Mucosa of rectum (tissue), 2 donors: Measurements from ENCODE around the gene CCDC134.
"Not testable (repeated sequence)": the region's sequence is repeated elsewhere in the genome, so short reads cannot be mapped to it uniquely, and the experiment has no call there.

Experiments
- H3K27ac ChIP-seq, 2 donors: one replicate each; pipeline ENCODE4 v1.7.0; 2013; ENCODE audit warnings: inconsistent platforms in 2 of 2, low read depth in 2 of 2, low read length in 2 of 2
- H3K27me3 ChIP-seq, 2 donors: one replicate each; pipeline ENCODE4 v1.7.0; 2013; ENCODE audit warnings: low read length in 2 of 2; ENCODE audit not compliant: control insufficient read depth in 2 of 2, insufficient read depth in 2 of 2
- H3K36me3 ChIP-seq, 2 donors: one replicate each; pipeline ENCODE4 v1.7.0; 2013; ENCODE audit warnings: low read length in 2 of 2; ENCODE audit not compliant: control insufficient read depth in 2 of 2, insufficient read depth in 2 of 2
- H3K4me1 ChIP-seq, 2 donors: one replicate each; pipeline ENCODE4 v1.7.0; 2013; ENCODE audit warnings: low read length in 2 of 2, mild to moderate bottlenecking in 1 of 2; ENCODE audit not compliant: control insufficient read depth in 2 of 2, insufficient read depth in 2 of 2
- H3K4me3 ChIP-seq, 2 donors: one replicate each; pipeline ENCODE4 v1.7.0; 2013; ENCODE audit warnings: low read length in 2 of 2
- H3K9ac ChIP-seq, 2 donors: one replicate each; pipeline ENCODE4 v1.7.0; 2013; ENCODE audit warnings: low read length in 2 of 2, low read depth in 1 of 2, mild to moderate bottlenecking in 1 of 2
- H3K9me3 ChIP-seq, 2 donors: one replicate each; pipeline ENCODE4 v1.7.0; 2013; ENCODE audit warnings: low read length in 2 of 2; ENCODE audit not compliant: control insufficient read depth in 2 of 2
- donor health status: healthy.
- donor health status: Normal muscosa, but diverticular disease.

CCDC134 gene

DNA sequence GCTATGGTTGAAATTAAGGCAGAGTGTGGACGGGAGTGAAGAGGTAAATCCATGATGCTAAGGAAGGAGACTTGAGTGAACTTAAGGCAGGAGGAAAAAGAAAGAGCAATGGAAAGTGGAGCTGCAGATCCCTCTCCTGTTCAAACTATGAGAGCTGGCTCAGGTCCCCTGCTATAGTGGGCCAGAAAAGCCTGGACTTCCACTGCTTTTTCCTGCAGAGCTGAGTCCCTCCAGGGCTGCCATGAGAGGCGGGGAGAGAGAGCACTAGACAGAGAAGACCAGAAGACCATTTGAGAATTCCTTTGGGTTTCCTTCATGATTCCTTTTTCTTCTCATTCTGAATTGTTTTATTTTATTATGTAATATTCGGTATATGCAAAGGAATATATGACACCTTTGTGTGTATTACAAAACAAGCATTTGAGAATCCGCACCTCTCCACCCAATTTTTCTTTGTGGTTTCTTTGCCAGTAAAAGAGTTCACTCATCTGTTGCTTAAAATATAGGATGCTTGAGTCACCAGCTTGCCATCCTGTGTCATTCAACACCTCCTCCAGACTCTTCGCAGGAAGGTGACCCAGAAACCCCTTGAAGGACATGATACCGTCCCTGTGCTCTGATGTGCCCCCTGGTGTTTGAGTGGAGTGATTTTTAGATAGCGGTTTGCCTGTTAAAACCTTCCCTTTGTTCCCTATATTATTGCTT, 56.8 kb downstream of the CCDC134 start:
- Histone ChIP-seq H3K9me3 (no peaks in the 10 kb centered on the region), H3K27ac (peak overlapping the region; percentile 53 to 80), H3K9ac (peak overlapping the region in 1 of 2 donors; percentile 34), H3K36me3 (peaks cover 0 to 3% of the 10 kb centered on the region in 2 donors), H3K4me1 (peaks cover 15 to 21% of the 10 kb centered on the region in 2 donors), H3K4me3 (no peak overlapping the region), H3K27me3 (no peaks in the 10 kb centered on the region)

DNA sequence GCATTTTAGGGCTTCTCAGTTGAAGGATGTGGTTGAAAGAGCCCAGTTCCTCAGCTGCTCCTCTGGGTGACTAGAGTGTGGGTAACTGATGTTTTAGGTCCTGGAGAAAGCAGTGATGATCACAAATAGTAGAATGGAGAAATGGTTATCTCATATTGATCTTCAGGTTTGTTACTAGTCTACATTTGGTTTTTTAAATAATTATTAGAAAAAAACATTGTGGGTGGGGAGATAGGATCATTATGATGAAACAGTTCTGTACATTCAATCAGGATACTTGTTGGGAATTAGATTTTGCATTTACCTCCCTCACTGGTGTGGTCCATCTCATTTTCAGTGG, 57.4 kb downstream of the CCDC134 start:
- peak overlapping the region; percentile 3 to 80 for H3K27ac ChIP-seq
- H3K27me3 ChIP-seq: no peaks in the 10 kb centered on the region
- H3K4me1 ChIP-seq: peaks cover 18 to 21% of the 10 kb centered on the region in 2 donors

DNA sequence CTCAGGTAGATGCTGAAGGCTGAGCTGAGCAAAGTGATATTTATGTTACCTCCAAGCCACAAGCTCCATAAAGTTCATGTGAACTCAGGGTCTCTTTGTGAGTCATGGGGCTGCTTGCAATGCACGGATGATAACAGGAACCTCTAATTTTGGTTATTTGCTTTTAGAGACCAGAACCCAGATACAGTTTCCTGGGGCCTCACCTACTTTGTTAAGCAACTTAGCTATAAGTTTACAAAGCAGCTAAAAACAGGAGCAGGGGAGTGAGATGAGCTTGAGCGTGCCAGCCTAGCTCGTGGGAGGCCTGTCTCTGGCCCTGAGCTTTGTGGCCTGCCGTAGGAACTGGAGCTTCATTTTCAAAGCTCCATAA, 61.7 kb downstream of the CCDC134 start:
- Histone ChIP-seq H3K36me3 (peaks cover 5 to 8% of the 10 kb centered on the region in 2 donors), H3K27me3 (no peaks in the 10 kb centered on the region), H3K9me3 (no peaks in the 10 kb centered on the region), H3K4me3 (no peak overlapping the region), H3K27ac (peak overlapping the region; percentile 59 to 73), H3K4me1 (peaks cover 14 to 17% of the 10 kb centered on the region in 2 donors), H3K9ac (peak overlapping the region; percentile 18 to 38)

More for the DNA sequence above, 57.4 kb downstream of the CCDC134 start:
- Histone ChIP-seq H3K4me3 (no peak overlapping the region), H3K9me3 (no peaks in the 10 kb centered on the region), H3K36me3 (peaks cover 0 to 3% of the 10 kb centered on the region in 2 donors), H3K9ac (no peak overlapping the region)

GRCh38 chr22:41862530-41863266, 62.2 kb downstream of the CCDC134 start:
- H3K27ac ChIP-seq: peak overlapping the region; percentile 59 to 73
- H3K9ac ChIP-seq: peak overlapping the region; percentile 18 to 38
- H3K36me3 ChIP-seq: peaks cover 7 to 10% of the 10 kb centered on the region in 2 donors
- H3K9me3 ChIP-seq: no peaks in the 10 kb centered on the region
- H3K4me3 ChIP-seq: peak overlapping the region in 1 of 2 donors; percentile 34
- H3K27me3 ChIP-seq: no peaks in the 10 kb centered on the region
- H3K4me1 ChIP-seq: peaks cover 8 to 11% of the 10 kb centered on the region in 2 donors

GRCh38 chr22:41863472-41863871, 63.0 kb downstream of the CCDC134 start:
- Histone ChIP-seq H3K9ac (no peak overlapping the region), H3K27me3 (no peaks in the 10 kb centered on the region), H3K4me1 (peaks cover 7% of the 10 kb centered on the region in 2 donors), H3K36me3 (peaks cover 12 to 17% of the 10 kb centered on the region in 2 donors), H3K27ac (peak overlapping the region in 1 of 2 donors; percentile 73), H3K4me3 (no peak overlapping the region), H3K9me3 (no peaks in the 10 kb centered on the region)

DNA sequence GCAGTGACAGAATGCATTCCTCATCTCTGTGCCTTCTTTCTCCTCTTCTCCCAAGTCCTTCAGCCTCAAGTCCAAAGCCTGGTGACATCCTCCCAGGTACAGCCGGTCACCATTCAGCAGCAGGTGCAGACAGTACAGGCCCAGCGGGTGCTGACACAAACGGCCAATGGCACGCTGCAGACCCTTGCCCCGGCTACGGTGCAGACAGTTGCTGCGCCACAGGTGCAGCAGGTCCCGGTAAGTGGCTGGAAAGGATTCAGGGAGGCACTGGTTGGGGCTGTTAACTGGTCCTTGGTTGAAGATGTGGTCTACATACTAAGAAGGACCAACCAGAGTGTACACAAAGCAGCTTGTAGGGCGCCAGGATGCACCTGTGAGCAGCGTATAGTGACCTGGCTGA, 68.1 kb downstream of the CCDC134 start:
- Histone ChIP-seq H3K4me3 (no peak overlapping the region), H3K36me3 (peaks cover 31 to 34% of the 10 kb centered on the region in 2 donors), H3K4me1 (peaks cover 0 to 4% of the 10 kb centered on the region in 2 donors), H3K9me3 (no peaks in the 10 kb centered on the region), H3K9ac (no peak overlapping the region), H3K27me3 (no peaks in the 10 kb centered on the region), H3K27ac (no peak overlapping the region)

- peaks cover 37 to 45% of the 10 kb centered on the region in 2 donors for H3K36me3 ChIP-seq
- H3K9me3 ChIP-seq, H3K9ac ChIP-seq, H3K27ac ChIP-seq, H3K4me1 ChIP-seq, H3K27me3 ChIP-seq, H3K4me3 ChIP-seq: not testable (repeated sequence)
Measured at GRCh38 chr22:41870081-41870480, 69.6 kb downstream of the CCDC134 start.

DNA sequence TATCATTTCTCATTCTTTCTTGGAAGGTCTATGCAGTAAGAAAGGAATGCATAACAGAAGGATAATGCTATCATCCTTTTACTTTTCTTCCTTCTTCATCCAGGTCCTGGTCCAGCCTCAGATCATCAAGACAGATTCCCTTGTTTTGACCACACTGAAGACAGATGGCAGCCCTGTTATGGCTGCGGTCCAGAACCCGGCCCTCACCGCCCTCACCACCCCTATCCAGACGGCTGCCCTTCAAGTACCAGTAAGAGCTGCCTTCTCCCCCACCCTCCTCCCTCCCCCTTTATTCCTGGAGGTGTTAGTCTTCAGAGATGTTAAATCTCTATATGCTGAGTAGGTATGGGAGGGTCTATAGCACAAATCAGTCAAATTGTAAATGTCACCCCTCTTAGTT, 70.3 kb downstream of the CCDC134 start:
- Histone ChIP-seq H3K9me3 (no peaks in the 10 kb centered on the region), H3K27me3 (no peaks in the 10 kb centered on the region), H3K36me3 (peaks cover 44 to 52% of the 10 kb centered on the region in 2 donors), H3K27ac (no peak overlapping the region), H3K9ac (no peak overlapping the region), H3K4me3 (no peak overlapping the region), H3K4me1 (peaks cover 0 to under 1% of the 10 kb centered on the region in 2 donors)

GRCh38 chr22:41873391-41873790, 72.9 kb downstream of the CCDC134 start:
- H3K9ac ChIP-seq: no peak overlapping the region
- H3K4me3 ChIP-seq: no peak overlapping the region
- H3K9me3 ChIP-seq: no peaks in the 10 kb centered on the region
- H3K27ac ChIP-seq: no peak overlapping the region
- H3K4me1 ChIP-seq: no peaks in the 10 kb centered on the region
- H3K36me3 ChIP-seq: peaks cover 47 to 59% of the 10 kb centered on the region in 2 donors
- no peaks in the 10 kb centered on the region for H3K27me3 ChIP-seq

DNA sequence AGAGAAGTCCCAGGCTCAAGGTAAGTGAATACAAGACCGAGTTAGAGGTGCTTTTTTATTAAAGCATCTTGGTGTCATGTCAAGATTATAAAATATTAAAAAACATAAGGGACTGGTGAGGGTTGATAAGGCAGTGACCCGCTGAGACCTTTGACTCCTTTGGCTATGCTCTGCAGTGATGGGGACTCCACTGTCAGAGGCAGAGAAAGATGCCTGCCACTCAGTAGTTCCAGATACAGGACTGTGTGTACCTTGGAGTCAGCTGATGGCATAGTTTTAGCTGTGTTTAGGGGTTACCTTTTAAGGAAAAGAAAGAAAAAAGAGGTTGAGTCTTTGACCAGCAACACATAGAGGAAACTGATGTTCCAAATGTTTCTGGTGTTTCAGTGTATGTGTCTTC, 73.6 kb downstream of the CCDC134 start:
- H3K4me3 ChIP-seq: no peak overlapping the region
- no peaks in the 10 kb centered on the region for H3K27me3 ChIP-seq
- no peak overlapping the region for H3K9ac ChIP-seq
- no peak overlapping the region for H3K27ac ChIP-seq
- H3K9me3 ChIP-seq: no peaks in the 10 kb centered on the region
- H3K4me1 ChIP-seq: no peaks in the 10 kb centered on the region
- H3K36me3 ChIP-seq: peaks cover 42 to 61% of the 10 kb centered on the region in 2 donors
